ENCODE measurements around the gene RAD1.

DNA sequence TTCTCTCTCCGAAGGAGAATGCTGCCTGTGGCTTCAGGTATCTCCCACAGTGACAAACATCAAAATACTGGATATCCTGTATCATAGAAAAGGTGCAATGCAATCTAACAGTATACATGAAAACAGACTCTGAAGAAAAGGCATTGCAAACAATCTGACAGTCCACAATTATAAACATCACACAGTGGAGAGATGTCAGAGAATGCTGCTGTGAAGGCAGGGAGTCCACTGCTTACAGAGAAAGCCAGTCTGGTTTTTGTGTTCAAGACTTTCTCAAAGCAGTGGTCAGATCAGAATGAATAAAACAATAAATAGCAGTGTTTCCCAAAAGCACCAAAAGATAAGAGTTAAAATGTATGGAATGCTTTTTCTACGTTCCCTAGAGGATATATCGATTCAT, 47.6 kb downstream of the RAD1 start:
- TF ChIP-seq, protein P1, sequence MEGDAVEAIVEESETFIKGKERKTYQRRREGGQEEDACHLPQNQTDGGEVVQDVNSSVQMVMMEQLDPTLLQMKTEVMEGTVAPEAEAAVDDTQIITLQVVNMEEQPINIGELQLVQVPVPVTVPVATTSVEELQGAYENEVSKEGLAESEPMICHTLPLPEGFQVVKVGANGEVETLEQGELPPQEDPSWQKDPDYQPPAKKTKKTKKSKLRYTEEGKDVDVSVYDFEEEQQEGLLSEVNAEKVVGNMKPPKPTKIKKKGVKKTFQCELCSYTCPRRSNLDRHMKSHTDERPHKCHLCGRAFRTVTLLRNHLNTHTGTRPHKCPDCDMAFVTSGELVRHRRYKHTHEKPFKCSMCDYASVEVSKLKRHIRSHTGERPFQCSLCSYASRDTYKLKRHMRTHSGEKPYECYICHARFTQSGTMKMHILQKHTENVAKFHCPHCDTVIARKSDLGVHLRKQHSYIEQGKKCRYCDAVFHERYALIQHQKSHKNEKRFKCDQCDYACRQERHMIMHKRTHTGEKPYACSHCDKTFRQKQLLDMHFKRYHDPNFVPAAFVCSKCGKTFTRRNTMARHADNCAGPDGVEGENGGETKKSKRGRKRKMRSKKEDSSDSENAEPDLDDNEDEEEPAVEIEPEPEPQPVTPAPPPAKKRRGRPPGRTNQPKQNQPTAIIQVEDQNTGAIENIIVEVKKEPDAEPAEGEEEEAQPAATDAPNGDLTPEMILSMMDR (IDR thresholded peaks at IDR 0.05) = no peak
- TF ChIP-seq POLR2A (IDR thresholded peaks at IDR 0.05) = no peak
